Activated CD4-positive, alpha-beta T cell treated with anti-CD3 and anti-CD28 coated beads, Interleukin-2, amount 50 U/mL, for 16 hours (primary cell): ENCODE results near the gene SIX4.
"Not testable (repeated sequence)": the region's sequence is repeated elsewhere in the genome, so short reads cannot be mapped to it uniquely, and the experiment has no call there.

Source experiments
- DNase-seq: peaks from one replicate; pipeline ENCODE4 v3.0.0-alpha.2; 2020

Gene SIX4

GRCh38 chr14:60723907-60724618 lies at the start of gene SIX4:
SIX4 (minus strand) TSS chr14:60724351; CDS start chr14:60724074, 277 bp downstream.
- peak; percentile 31 for DNase-seq

GRCh38 chr14:60773558-60773957 lies 49.4 kb upstream of the SIX4 start:
- no peak for DNase-seq

GRCh38 chr14:60771117-60771516 lies 47.0 kb upstream of the SIX4 start:
- no peak for DNase-seq

GRCh38 chr14:60768602-60769001 lies 44.5 kb upstream of the SIX4 start:
- DNase-seq: no peak

GRCh38 chr14:60760644-60761364 lies 36.7 kb upstream of the SIX4 start:
- DNase-seq: no peak

GRCh38 chr14:60760209-60760608 lies 36.1 kb upstream of the SIX4 start:
- no peak for DNase-seq

- DNase-seq: no peak
Observed at GRCh38 chr14:60758885-60759284, 34.7 kb upstream of the SIX4 start.

- no peak for DNase-seq
Observed at GRCh38 chr14:60757567-60758002, 33.4 kb upstream of the SIX4 start.

GRCh38 chr14:60756847-60757246 lies 32.7 kb upstream of the SIX4 start:
- no peak for DNase-seq

- DNase-seq: peak; percentile 92
Observed at GRCh38 chr14:60753264-60754119, 29.3 kb upstream of the SIX4 start.

GRCh38 chr14:60744566-60744965 lies 20.4 kb upstream of the SIX4 start:
- DNase-seq: no peak

GRCh38 chr14:60738843-60739508 lies 14.8 kb upstream of the SIX4 start:
- no peak for DNase-seq

GRCh38 chr14:60736494-60736893 lies 12.3 kb upstream of the SIX4 start:
- DNase-seq: no peak

- no peak for DNase-seq
Observed at GRCh38 chr14:60735416-60735815, 11.3 kb upstream of the SIX4 start.

- DNase-seq: peak; percentile 84
Observed at GRCh38 chr14:60734465-60735242, 10.5 kb upstream of the SIX4 start, which contains the start of gene MNAT1. MNAT1 (plus strand) TSS chr14:60734761; CDS start chr14:60734863, 102 bp downstream.

GRCh38 chr14:60732840-60733483 lies 8.8 kb upstream of the SIX4 start:
- no peak for DNase-seq

GRCh38 chr14:60731291-60731690 lies 7.1 kb upstream of the SIX4 start:
- DNase-seq: not testable (repeated sequence)

- peak; percentile 19 for DNase-seq
Observed at GRCh38 chr14:60723116-60723906, 840 bp downstream of the SIX4 start.

- DNase-seq: no peak
Observed at GRCh38 chr14:60722357-60723115, 1.6 kb downstream of the SIX4 start.

- DNase-seq: no peak
Observed at GRCh38 chr14:60722107-60722356, 2.1 kb downstream of the SIX4 start.
